NCI-H1048 (cell line): Measurements from ENCODE around the gene PLXNA4.
"Not testable (repeated sequence)": the region's sequence is repeated elsewhere in the genome, so short reads cannot be mapped to it uniquely, and the experiment has no call there.

Source experiments
- DNase-seq: peaks from one replicate; lab custom pipeline; 2025; lab: John Stamatoyannopoulos, UW

PLXNA4 gene

DNA sequence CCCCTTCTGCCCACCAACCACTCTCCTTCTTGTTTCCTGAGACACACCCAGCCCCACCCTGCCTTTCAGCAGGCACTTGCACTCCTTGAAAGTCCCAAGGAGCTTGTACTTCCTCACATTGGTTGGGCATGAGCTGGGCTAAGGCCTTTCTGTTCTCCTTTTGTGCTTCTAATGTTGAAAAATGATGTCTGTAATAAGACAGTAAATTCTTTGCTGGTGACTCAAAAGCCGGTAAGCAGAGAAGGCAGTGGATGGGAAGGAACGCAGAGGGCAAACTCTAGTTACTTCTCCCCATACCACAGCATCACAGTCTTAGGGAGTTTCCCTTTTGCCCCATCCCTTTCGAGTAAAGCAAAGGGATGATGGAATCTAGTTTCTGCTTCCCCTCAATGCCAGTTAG lies 185.6 kb downstream of the PLXNA4 start:
- no peak for DNase-seq

DNA sequence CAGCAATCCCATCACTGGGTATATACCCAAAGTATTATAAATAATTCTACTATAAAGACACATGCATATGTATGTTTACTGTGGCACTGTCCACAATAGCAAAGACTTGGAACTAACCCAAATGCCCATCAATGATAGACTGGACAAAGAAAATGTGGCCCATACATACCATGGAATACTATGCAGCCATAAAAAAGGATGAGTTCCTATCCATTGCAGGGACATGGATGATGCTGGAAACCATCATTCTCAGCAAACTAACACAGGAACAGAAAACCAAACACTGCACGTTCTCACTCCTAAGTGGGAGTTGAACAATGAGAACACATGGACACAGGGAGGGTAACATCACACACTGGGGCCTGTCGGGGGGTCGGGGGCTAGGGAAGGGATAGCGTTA lies 186.2 kb downstream of the PLXNA4 start:
- DNase-seq = not testable (repeated sequence)

GRCh38 chr7:132388688-132389087 lies 187.6 kb downstream of the PLXNA4 start:
- no peak for DNase-seq

GRCh38 chr7:132387596-132387995 lies 188.7 kb downstream of the PLXNA4 start:
- DNase-seq = no peak

DNA sequence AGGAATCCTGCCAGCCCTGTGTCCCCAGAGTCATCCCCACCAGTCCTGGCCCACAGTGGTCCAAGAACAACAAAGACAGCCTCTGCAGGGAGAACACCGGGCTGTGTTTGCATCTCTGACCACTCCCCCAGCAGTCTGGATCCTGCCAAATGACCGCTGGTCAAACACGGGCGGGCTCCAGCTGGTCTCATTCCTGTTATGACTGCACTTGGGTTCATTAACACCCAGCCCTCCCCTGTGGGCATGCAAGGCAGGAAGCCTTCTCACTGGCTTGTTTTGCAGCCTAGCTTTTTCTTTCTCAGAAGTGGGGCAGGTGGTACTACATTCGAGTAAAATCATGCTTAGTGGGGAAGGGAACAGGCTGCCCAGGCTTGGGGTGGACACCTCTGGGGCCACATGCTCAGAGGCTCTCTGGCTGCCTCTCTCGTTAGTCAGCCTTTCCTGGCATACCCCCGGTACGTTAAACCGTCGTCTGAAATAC lies 190.0 kb downstream of the PLXNA4 start:
- no peak for DNase-seq

DNA sequence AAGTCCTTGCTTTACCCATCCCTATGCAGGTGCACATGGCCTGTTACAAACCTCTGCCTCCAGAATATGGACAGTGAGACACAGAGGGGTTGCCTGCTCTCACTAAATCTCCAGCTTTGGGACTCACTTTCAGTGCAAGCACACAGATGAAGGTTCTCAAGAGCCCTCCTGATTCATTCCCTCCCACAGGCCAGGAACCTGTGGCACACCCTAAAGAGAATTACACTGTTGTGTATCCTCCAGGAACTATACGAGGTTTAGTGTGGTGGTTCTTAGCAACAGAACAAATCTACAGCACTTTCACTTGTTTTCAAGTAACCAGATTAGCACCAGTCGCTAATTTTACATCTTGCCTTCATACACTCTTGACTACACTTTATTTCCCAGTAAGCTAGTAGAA lies 192.3 kb downstream of the PLXNA4 start:
- no peak for DNase-seq

GRCh38 chr7:132381742-132382472 lies 194.4 kb downstream of the PLXNA4 start:
- no peak for DNase-seq

- no peak for DNase-seq
Observed at GRCh38 chr7:132380059-132380458, 196.2 kb downstream of the PLXNA4 start.

GRCh38 chr7:132379292-132379691 lies 197.0 kb downstream of the PLXNA4 start:
- no peak for DNase-seq

DNA sequence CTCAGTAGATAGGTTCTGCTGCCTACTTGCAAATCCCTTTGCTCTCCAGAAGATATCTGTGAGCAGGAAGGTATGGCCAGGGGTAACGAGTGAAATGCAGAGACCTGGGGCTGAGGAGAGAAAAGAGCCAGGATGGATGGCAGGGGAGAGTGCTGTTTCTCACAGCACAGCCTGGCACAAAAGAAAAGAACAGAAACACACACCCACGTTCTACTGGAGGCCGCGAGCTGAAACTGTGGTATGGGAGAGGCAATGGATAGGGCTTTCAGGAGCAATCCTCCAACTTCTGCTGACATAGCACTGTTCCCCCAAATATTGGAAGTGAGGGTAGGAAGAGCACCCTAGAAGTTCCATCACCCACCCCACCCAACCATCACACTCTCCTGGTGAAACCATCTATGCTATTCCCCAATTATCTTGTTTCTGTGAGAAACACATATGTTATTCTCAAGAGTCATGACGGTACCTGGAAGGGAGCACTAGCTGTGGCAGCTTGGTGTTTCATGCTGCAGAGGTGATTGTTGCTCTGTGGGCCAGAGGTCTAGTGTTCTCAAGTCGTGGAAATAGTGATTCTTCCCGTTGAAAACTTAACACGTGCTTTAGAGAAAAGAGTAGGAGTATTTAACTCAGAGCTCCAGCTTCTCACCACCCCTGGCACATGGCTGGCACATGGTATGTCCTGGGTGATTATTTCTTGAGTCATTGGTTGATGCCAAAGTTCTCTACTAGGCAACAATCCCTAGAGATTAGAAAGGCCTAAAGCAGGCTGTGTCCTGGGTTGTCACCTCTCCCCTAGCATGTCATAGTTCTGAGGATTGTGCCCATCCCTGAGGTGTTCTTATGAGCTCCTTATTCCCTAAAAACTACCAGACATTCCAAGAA lies 198.3 kb downstream of the PLXNA4 start:
- DNase-seq = no peak

- DNase-seq = no peak
Observed at GRCh38 chr7:132377015-132377414, 199.3 kb downstream of the PLXNA4 start.

- no peak for DNase-seq
Observed at GRCh38 chr7:132376361-132377013, 199.8 kb downstream of the PLXNA4 start.

DNA sequence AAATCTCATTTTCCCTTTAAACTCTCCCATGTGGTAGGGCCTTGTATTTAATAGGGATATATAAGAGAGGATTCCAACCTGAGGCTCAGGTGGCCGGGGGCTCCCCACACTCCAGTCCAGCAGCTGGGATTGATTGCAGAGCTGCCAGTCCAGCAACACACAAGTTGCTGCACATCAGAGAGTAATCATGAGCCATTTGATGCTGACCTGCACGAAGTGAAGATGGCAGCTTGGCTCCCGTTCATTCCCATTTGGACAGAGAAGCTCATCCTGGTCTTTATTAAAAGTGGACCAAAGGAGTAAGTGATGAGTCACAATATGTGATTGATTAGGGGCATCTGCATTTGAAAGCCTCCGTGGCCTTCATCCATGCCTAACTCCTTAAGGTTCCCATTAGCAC lies 202.4 kb downstream of the PLXNA4 start:
- DNase-seq = no peak

DNA sequence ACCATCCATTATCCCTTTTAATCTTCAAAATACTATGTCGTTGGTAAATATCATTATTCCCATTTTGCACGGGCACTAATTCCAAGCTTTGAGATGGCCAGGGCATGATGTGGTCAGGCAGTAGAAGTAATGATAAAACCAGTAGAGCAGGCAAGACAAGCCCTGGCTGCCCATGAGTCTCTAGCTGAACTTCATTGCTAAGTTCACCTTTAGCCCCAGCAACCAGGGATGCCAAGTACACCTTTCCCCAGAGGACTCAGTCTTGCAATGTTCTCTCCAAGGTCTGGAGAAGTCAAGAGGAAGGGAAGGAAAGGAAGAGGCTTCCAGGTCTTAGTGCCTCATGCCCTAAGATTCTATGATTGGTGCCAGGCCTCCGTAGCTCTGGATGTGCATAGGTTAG lies 203.2 kb downstream of the PLXNA4 start:
- DNase-seq = no peak

GRCh38 chr7:132371948-132372347 lies 204.3 kb downstream of the PLXNA4 start:
- no peak for DNase-seq

DNA sequence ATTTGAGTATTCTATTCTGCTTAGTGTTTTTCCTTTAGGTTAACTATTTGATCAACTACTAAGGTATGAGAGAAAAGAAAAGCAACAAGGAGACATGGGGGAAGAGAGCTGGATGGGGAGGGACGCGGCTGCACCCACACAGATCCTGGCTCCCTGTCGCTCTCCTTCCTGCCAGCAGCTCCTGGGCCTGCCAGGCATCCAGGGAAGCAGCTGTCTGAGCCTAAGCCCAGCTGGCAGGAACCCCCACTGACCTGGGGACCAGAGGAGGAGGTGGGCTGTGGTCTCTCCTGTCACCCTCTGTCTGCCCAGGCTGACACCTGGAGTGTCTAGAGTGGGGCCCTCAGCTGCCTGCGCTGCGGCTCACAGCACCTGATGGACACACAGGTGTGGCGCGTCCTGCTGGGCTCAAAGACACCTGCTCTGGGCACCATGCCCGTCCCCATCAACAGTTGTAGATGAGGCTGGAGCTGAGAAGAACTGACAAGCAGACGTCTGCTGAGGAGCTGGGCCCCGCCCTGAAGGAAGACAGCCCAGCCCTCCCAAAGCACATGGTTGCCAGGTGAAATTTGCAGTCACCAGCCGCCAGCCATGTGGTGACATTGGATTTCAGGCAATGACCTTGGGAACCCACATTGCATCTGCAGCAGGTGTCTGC lies 207.9 kb downstream of the PLXNA4 start:
- DNase-seq = no peak

DNA sequence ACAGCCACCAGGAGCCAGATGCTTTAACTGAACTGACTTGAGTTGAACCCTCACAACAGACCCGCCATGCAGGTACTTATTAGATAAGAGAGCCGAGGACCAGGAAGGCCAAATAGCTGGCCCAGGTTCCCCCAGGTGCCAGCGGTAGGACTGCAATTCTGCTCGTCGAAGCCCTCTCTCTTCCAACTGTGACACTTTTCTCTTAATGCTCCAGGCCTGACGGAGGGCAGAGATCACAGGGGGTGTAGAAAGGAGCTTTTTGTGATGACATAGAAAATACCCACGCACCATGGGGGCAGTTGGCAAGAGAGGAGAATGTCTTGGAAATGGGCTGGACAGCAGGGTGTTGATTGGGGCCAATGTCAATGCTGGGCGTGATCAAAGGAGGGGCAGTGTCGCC lies 208.5 kb downstream of the PLXNA4 start:
- no peak for DNase-seq

GRCh38 chr7:132367004-132367403 lies 209.3 kb downstream of the PLXNA4 start:
- no peak for DNase-seq

DNA sequence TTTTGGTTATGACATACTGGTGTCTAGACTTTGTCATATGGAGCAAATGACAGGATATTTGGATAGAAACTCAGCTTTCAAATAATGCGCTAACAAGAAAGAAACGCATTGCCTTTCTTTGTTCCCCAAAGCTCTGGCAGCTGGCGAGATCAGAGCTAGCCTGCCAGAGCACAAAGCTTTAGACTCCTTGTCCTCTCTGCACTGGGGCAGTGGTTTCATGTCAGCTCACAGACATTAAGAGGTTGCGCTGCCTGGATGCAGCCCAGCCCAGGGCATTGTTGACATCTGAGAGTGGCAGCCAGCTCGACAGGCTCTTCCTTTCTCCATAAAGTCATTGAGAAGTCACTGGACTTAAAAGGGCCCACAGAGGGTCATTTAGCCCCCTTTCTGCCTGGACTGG lies 212.0 kb downstream of the PLXNA4 start:
- no peak for DNase-seq

DNA sequence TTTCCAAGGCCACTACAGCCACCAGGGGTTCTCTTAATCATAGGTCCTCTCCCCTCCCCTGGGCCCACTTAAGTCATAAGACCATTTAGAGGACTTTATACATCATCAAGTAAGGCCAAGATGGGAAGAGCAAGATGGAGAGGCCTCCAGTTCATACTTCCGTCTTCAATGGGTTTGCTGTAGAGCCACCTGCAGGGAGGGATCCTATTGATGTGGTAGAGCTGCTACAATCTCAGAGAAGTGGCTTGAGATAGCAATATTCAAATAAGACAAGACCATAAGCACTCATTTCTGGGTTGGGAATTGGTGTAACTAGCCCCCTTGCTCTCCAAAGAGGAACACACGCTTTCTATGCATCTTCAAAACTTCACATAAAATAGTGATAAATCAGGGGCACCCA lies 214.2 kb downstream of the PLXNA4 start:
- DNase-seq = no peak

DNA sequence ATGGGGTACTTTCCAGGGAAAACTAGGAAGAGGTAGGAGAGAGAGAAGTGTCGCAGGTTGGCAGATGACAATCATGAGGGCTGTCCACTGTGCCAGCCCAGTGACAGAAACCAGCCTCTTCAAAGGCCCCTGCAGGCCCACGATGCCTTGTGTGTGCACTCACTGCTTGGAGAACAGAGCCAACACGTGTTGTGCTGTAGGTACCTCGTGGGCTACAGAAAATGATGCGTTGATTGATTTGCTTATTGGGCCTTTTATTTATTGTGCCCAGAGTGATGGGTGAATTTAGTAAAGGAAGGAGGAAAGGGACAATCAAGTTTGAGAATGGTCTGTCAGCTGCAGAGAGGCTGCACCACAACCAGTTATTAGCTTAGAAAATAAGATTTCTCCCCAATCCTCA lies 215.1 kb downstream of the PLXNA4 start:
- no peak for DNase-seq

DNA sequence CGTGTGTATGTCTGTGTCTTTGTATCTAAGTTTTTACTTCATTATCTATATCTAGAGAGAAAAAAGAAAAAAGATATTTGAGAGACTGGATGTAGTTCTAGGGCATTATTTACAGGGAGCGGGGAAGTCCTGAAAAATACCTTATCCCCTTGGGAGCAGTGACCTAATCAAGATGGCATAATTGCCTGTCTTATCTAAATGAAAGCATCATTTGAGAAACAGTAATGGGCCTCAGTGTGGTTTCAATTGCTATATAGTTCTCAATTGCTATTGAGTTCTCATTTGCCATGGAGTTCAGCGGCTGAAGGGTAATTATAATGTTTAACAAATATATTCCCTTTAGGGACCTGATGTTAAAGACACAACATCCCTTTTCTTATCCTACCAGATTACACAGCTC lies 216.5 kb downstream of the PLXNA4 start:
- no peak for DNase-seq
